Heart left ventricle (tissue), 16 donors: ENCODE measurements around the gene PCK1. TPM values are rescaled to one million over a fixed set of nuclear protein-coding genes. Genes with fewer than 3 reads are reported as not detected.

Experiments used
- ATAC-seq, 4 donors: fragments of 200-7000 bp; cut with Tn5 transposase; one replicate each; pipeline ENCODE4 v1.9.1; 2020 to 2022; ENCODE audit warnings: moderate library complexity in 4 of 4, mild to moderate bottlenecking in 3 of 4, moderate number of reproducible peaks in 1 of 4
- DNase-seq, 5 donors: peaks; one replicate each; pipeline ENCODE4 v3.0.0-alpha.2; 2020
- H3K27ac ChIP-seq, 12 donors: fragments of 200-600 bp; sonication (generic) in 4 of 12; one replicate each; pipeline versions ENCODE4 v1.5.0 to v1.8.0; 2016 to 2022; ENCODE audit warnings: mild to moderate bottlenecking in 2 of 12
- H3K27me3 ChIP-seq, 9 donors: fragments of 200-600 bp; sonication (generic) in 2 of 9; one replicate each; pipeline versions ENCODE4 v1.5.1 to v1.8.0; 2016 to 2022; ENCODE audit warnings: mild to moderate bottlenecking in 3 of 9
- H3K36me3 ChIP-seq, 9 donors: fragments of 200-600 bp; sonication (generic) in 2 of 9; one replicate each; pipeline versions ENCODE4 v1.5.0 to v1.8.0; 2018 to 2022; ENCODE audit warnings: mild to moderate bottlenecking in 2 of 9
- H3K4me1 ChIP-seq, 12 donors: fragments of 200-600 bp; sonication (generic) in 4 of 12; one replicate each; pipeline versions ENCODE4 v1.5.0 to v1.8.0; 2016 to 2022; ENCODE audit warnings: mild to moderate bottlenecking in 3 of 12
- H3K4me3 ChIP-seq, 12 donors: fragments of 200-600 bp; sonication (generic) in 4 of 12; one replicate each; pipeline versions ENCODE4 v1.5.0 to v1.8.0; 2017 to 2022; ENCODE audit warnings: mild to moderate bottlenecking in 9 of 12, moderate library complexity in 4 of 12
- H3K9me3 ChIP-seq, 12 donors: fragments of 200-600 bp; sonication (generic) in 4 of 12; one replicate each; pipeline versions ENCODE4 v1.5.0 to v1.8.0; 2016 to 2022; ENCODE audit warnings: mild to moderate bottlenecking in 1 of 12
- CTCF ChIP-seq, 12 donors: fragments of 200-600 bp; sonication (generic) in 4 of 12; IDR thresholded peaks; one replicate each; pipeline versions ENCODE4 v1.5.0 to v1.8.0; 2018 to 2022; ENCODE audit warnings: antibody characterized with exemption in 12 of 12, mild to moderate bottlenecking in 5 of 12
- POLR2A ChIP-seq, 2 donors: fragments of 450-650 bp; IDR thresholded peaks; one replicate each; pipeline ENCODE4 v1.6.1; 2017; ENCODE audit warnings: antibody characterized with exemption in 2 of 2, mild to moderate bottlenecking in 2 of 2, moderate library complexity in 2 of 2
- WGBS, 4 donors: extraction: QIAGEN DNeasy Blood & Tissue Kit in 2 of 4; methylation state at CpG; one replicate each; pipeline versions ENCODE4 v1.1.5 to v1.1.7; 2013 to 2018; 5-methylcytosine and 5-hydroxymethylcytosine counted together
- intact Hi-C, 10 donors: fragments of 100-400 bp; cut with DNase I; formaldehyde crosslinking; loops; one replicate each; pipeline versions ENCODE4 v1.11.1 to v1.14.2; 2022
- polyA plus RNA-seq, 2 donors: library from polyadenylated mRNA; stranded (reverse); fragments of 200-250 nt; gene quantifications; one replicate each; pipeline ENCODE4 v1.2.3, GENCODE V29; 2013
- total RNA-seq, 9 donors: library from RNA; depleted of rRNA in 2 of 9; stranded (reverse); fragments of >200 nt in 2 of 9; fragmentation: NEBNext Ultra II Directional in 3 of 9; extraction: Animal tissue kit (Norgen Biotek cat#: 25700) in 3 of 9; gene quantifications; one replicate each; pipeline versions ENCODE4 v1.1.0 to v1.2.4, GENCODE V29; 2016 to 2023
- donor health status: ischemic (EF 13 %, LVEDD 7.1; RV severe dilation, severe dysfunction).
- donor health status: healthy with polysubstance abuse.
- donor health status: DM: no; HTN: yes; CAD: no.
- donor health status: DM: no; HTN: no; CAD: no.
- donor health status: ischemic (EF 25% LVEDD 6.9; RV normal size, moderate dysfunction).
- donor health status: ischemic (EF 25% LVEDD 5.7; RV mildly dilated, moderate dysfunction).
- donor health status: healthy.
- donor health status: DM: yes; HTN: yes; CAD: no.
- donor health status: ischemic (EF 35%, LVEDD 5.7; RV mildly dilated, moderate dysfunction).
- donor health status: nonischemic (EF 11% LVEDD 7.7; RV severe dilation, severe dysfunction).
- donor health status: DM: yes; HTN: yes; CAD: no.
- donor health status: PGD.
- donor health status: ischemic (EF 29% LVEDD 5.4; RV normal size, mild dysfunction).
- donor health status: nonischemic (EF 23%, LVEDD 6.1; RV moderate dilation, normal function).

The PCK1 gene
- total and polyA plus RNA-seq, 11 donors: 0.13 to 22.0 (median 0.40) TPM; not detected in 2

- WGBS, 4 donors: 64 to 69% (median 65%) methylated on average over 4 of the region's 4 CpGs
- no peak overlapping the region for H3K4me3 ChIP-seq
- no peak overlapping the region for H3K27ac ChIP-seq
- no peaks in the 10 kb centered on the region for H3K36me3 ChIP-seq
- TF ChIP-seq CTCF (IDR thresholded peaks at IDR 0.05) (no peak), POLR2A (IDR thresholded peaks at IDR 0.05) (no peak)
- H3K9me3 ChIP-seq: peaks cover 0 to 31% (median 0%) of the 10 kb centered on the region in 12 donors
- intact Hi-C loops: no loop called here
- no peaks in the 10 kb centered on the region for H3K4me1 ChIP-seq
- H3K27me3 ChIP-seq: peaks cover 0 to 16% (median 0%) of the 10 kb centered on the region in 9 donors
- ATAC-seq (no peak), DNase-seq (no peak)
Measured at GRCh38 chr20:57536771-57537724, 23.9 kb upstream of the PCK1 start.

- TF ChIP-seq CTCF (IDR thresholded peaks at IDR 0.05) (no peak), POLR2A (IDR thresholded peaks at IDR 0.05) (no peak)
- intact Hi-C loops: no loop called here
- WGBS, 4 donors: 83 to 85% (median 83%) methylated on average over 2 of the region's 2 CpGs
Measured at GRCh38 chr20:57537822-57538221, 23.1 kb upstream of the PCK1 start.

GRCh38 chr20:57539889-57540288 lies 21.0 kb upstream of the PCK1 start:
- intact Hi-C loops: no loop called here
- Histone ChIP-seq H3K27ac (no peak overlapping the region), H3K36me3 (no peaks in the 10 kb centered on the region), H3K27me3 (peaks cover 0 to 12% (median 0%) of the 10 kb centered on the region in 9 donors), H3K9me3 (peaks cover 0 to 22% (median 0%) of the 10 kb centered on the region in 12 donors), H3K4me3 (no peak overlapping the region), H3K4me1 (no peaks in the 10 kb centered on the region)
- DNase-seq (no peak), ATAC-seq (no peak)
- TF ChIP-seq CTCF (IDR thresholded peaks at IDR 0.05) (no peak), POLR2A (IDR thresholded peaks at IDR 0.05) (no peak)
- 81 to 86% (median 82%) methylated on average over 12 of the region's 12 CpGs for WGBS, 4 donors

More at GRCh38 chr20:57537822-57538221, 23.1 kb upstream of the PCK1 start:
- Histone ChIP-seq H3K4me3 (no peak overlapping the region), H3K36me3 (no peaks in the 10 kb centered on the region), H3K4me1 (no peaks in the 10 kb centered on the region), H3K9me3 (peaks cover 0 to 27% (median 0%) of the 10 kb centered on the region in 12 donors), H3K27me3 (peaks cover 0 to 16% (median 0%) of the 10 kb centered on the region in 9 donors), H3K27ac (no peak overlapping the region)
- ATAC-seq (no peak), DNase-seq (no peak)

GRCh38 chr20:57540890-57541580 lies 19.9 kb upstream of the PCK1 start:
- Histone ChIP-seq H3K4me1 (no peaks in the 10 kb centered on the region), H3K27me3 (peaks cover 0 to 12% (median 0%) of the 10 kb centered on the region in 9 donors), H3K9me3 (peaks cover 0 to 19% (median 0%) of the 10 kb centered on the region in 12 donors), H3K27ac (no peak overlapping the region), H3K36me3 (no peaks in the 10 kb centered on the region), H3K4me3 (no peak overlapping the region)
- WGBS, 4 donors: 74 to 84% (median 76%) methylated on average over 17 of the region's 17 CpGs
- no peak for TF ChIP-seq POLR2A (IDR thresholded peaks at IDR 0.05)
- no peak for TF ChIP-seq CTCF (IDR thresholded peaks at IDR 0.05)
- ATAC-seq: no peak
- no peak for DNase-seq
- intact Hi-C loops: no loop called here
